ENCODE measurements around the gene FAM78B.

GRCh38 chr1:166057650-166058049 lies 109.2 kb downstream of the FAM78B start:
- TF ChIP-seq POLR2AphosphoS5 (IDR thresholded peaks at IDR 0.05) (no peak), CTCF (IDR thresholded peaks at IDR 0.05) (no peak)
